ENCODE measurements around the gene VPS13C. TPM values are rescaled to one million over a fixed set of nuclear protein-coding genes. Genes with fewer than 3 reads are reported as not detected.

VPS13C gene
- total RNA-seq, 1 donor from 2014 or later: 54.3 TPM

DNA sequence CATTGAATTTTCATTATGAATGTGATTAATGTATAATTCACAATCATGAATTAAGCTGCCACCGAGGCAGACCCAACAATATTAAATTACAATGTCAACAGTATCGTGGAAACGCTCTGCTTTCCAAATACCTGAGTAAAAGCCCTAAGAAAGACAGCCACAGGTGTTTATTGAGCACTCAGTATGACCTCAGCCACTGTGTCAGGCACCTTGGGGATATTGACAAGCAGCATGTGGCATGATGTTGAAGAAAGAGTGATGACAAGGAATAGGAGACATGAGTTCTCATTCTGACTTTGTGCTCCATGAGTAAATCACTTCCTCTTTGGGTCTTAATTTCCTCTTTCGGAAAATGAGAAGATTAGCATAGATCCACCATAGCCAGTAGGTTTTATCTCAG lies 19.3 kb upstream of the VPS13C start:
- no peak for DNase-seq (ENCODE audit: low read depth)

DNA sequence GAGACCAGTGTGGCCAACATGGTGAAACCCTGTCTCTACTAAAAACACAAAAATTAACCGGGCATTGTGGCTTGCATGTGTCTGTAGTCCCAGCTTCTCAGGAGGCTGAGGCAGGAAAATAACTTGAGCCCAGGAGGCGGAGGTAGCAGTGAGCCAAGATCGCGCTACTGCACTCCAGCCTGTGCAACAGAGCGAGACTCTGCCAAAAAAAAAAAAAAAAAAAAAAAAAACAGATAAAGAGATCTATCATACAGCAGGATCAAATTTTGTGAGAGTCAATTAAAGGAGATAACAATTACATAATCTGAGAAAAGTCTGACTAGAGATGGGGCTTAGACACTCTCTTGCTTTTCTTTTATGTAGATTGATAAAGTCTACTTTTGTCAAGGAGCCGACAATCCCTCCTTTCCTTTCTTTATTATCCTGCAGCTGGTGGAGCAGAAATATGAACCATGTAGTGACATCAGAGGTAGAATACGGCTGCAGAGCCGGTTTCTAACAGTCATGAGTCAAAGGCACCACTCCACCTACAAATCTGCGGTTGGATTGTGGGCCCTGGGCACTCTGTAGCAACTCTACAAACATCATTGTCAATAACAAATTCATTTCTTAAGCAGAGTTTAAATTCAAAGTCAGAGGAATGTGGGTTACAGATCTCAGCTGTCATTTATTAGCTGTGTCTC lies 15.5 kb upstream of the VPS13C start:
- DNase-seq (ENCODE audit: low read depth): peak; percentile 92

DNA sequence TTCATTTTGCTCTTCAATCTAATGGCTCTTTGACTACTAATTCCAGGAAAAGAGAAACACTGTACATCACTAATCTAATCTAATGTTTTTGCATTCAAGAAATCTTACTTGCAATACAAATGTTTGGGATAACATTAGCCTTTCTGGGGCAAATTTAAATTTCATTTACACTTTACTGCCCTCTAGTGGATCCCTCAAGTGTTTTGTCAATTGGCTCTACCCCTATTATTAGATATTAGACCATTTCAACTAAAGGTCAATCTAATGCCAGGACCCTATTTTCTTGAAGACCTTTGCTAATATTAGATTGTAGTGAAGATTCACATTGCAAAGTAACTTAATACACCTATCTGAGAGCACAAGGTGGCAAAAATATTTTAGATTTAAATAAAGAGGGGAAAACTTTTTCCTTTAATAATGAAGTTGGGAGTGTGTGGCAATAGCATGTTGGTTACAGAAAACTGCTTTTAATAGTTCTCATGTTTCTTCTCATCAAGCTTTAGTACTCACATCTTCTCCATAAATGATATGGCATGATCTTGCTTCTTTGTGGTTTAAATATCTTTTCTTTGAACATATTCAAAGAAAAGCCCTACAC lies 11.6 kb upstream of the VPS13C start:
- DNase-seq (ENCODE audit: low read depth): peak; percentile 58

DNA sequence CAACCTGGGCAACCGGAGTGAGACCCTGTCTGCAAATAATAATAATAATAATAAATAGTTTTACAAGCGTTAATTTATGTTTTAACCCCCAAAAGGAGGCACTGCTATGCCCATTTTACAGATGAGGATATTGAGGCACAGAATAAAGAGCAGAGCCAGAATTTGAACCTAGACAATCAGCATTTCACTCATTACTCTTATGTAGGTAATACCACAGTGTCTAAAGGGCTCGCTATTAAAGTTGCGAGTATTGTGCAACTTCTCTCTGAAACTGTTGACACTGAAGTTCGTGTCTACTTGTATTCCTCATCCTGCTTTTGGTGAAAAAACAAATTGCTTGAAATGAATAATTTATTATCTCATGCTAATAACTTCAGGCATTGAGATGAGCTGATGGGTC lies 9.3 kb upstream of the VPS13C start:
- no peak for DNase-seq (ENCODE audit: low read depth)

DNA sequence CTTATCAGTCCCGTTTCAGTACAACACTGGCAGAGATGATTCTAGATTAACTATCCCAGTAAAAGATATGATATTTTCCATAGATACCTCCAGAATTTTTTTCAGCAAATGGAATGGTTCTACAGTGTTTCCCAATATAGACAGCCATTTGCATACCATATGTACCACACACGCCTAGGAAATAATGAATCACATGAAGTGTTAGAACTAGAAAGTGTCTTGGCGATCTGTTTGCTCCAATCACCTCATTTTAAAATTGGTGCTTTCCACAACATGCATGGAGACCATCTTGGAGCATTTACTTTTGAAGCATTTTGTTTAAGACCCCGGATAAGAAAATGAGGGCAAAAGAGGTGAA lies 8.5 kb upstream of the VPS13C start:
- DNase-seq (ENCODE audit: low read depth): no peak

DNA sequence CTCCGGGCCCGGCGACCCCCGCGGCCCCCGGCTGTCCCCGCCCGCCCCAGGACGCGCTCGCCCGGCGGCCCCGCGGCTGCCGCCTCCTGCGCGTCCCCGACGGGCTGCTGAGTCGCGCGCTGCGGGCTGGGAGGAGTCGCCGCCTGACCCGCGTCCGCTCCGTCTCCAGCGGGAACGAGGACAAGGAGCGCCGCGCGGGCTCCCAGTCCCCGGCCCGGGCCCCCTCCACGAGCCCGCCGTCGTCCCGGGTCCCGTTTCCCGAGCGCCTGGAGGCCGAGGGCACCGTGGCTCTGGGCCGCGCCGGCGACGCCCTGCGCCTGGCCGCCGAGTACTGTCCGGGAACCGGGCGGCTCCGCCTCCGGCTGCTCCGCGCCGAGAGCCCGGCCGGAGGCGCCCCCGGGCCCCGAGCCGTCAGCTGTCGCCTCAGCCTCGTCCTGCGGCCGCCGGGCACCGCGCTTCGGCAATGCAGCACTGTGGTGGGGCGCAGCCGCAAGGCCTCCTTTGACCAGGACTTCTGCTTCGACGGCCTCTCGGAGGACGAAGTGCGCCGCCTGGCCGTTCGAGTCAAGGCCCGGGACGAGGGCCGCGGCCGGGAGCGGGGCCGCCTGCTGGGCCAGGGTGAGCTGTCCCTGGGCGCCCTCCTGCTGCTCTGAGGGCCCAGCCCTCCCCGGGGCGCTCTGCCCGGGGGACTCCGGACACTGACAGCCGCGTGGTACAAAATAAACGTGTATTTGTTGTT lies 8.0 kb upstream of the VPS13C start:
- peak; percentile 65 for DNase-seq (ENCODE audit: low read depth)

DNA sequence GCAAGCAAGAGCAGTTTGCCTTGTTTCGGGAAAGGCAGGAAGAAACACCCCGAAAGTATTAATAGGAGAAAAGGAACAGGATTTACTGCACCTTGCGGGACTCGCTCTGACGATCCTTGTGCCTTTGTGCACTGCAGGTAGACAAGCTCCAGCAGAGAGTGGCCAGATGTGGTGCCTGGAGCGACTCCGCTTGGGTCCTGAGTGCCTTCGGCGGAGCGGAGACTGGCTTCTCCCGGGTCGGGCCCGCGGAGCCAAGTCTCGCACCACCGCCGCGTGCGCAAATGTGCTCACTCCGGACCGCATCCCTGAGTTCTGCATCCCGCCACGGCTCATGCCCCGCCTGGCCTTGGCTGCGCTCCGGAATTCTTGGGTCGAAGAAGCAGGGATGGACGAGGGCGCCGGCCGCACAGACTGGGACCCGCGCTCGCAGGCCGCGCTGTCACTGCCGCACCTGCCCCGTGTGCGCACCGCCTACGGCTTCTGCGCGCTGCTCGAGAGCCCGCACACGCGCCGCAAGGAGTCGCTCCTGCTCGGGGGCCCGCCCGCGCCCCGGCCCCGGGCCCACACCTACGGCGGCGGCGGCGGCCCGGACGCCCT lies 7.3 kb upstream of the VPS13C start:
- DNase-seq (ENCODE audit: low read depth): no peak

DNA sequence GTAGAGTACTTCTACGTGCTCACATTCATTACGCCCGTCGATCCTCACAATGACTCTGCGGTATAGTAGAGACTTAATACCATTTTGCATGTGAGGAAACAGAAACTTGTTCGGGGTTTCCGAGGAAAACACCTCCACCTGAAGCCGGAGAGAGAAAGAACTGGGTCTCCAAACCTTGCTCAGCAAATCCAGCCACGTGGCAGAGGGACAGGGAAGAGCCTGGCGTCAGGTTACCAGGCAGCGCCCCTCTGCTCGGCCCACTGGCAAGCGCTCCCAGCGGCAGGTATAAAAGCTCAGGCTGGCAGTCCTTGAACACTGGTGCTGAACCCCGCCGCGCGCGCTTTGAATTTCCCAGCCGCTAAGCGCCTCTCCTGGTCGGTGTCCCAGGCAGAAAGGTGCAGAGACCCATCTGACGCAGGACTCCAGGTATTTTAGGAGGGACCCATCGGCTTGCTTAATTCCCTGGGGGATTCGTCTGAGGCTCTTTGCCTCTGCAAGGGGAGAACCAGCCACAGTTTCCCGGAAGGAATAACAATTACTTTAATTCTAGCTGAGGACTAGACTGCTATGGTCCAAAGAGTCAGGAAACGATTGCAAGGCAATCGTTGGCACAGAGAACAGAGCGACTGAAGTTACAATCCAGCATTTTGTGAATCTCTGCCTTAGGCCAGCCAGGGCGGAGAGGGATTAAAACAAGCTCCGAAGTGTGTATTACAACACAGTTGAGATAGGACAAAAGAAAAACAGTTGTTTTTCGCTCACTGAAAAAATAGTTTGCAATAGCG lies 6.6 kb upstream of the VPS13C start, which contains the start of gene C2CD4A:
TSS of gene C2CD4A (plus strand) at position 315 of the 785 bp plus-strand sequence. CDS start 637 bp downstream, outside the sequence.
- peak; percentile 50 for DNase-seq (ENCODE audit: low read depth)

DNA sequence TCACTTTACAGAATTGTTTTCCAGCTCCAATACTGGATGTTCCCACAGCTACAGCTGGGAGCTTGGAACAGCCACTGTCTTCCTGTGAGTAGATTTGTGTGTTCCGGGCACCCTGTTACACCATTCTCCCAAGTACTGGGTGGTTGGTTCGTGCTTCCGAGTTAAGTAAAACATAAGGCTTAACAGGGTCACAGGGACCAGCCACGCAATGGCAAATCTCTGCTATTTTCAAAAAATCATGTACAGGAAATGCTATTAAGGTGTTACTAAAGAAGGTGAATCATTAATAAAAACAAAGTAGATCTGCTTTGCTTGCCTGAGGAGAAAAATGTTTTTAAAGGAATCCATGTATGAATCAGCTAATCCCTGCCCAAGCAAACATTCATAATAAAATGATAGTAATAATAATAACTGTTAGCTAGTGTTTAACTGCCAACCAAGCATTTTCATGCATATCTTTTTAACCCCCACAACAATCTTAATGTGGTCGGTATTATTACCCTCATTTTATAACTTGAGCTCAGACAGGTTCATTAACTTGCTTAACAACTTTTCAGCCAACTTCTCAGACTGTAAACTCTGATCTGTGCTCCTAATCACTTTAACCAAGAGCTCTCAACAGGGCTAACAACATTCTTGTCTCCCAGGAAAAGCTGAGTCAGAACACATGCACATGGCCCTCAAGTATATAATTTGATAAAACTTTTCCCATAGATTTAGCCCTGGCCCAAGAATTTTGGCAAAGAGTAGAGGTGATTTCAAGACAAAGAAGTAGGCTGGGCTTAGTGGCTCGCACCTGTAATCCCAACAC lies 3.8 kb upstream of the VPS13C start:
- no peak for DNase-seq (ENCODE audit: low read depth)

DNA sequence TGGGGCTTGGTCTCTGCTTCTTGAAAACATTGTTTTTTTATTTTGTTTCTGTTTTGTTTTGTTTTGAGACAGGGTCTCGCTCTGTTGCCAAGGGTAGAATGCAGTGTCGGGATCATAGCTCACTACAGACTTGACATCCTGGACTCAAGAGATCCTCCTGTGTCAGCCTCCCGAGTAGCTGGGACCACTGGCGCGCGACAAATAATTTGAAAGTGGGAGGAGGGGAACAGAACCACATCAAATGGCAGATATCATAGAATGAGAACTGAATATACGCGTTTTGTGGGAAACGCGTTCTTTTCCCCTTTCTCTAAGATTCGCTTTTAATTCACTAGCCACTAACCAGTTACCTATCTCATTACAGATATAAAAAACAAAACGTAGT lies 641 bp upstream of the VPS13C start:
- no peak for DNase-seq (ENCODE audit: low read depth)

DNA sequence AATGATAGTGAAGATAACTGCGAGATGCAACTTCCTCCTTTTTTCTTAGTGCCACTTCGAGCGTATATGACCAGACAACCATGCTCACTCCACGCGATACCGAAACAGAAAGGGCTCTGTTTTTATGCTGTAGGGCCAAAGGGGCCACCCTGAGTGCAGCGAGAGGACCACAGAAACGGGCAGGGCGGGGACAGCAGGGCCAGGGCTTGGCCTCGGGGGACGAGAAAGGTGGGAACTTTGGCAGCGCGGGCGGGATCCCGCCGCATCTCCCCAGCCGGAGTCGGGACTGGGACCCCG lies 483 bp downstream of the VPS13C start:
- peak; percentile 63 for DNase-seq (ENCODE audit: low read depth)

DNA sequence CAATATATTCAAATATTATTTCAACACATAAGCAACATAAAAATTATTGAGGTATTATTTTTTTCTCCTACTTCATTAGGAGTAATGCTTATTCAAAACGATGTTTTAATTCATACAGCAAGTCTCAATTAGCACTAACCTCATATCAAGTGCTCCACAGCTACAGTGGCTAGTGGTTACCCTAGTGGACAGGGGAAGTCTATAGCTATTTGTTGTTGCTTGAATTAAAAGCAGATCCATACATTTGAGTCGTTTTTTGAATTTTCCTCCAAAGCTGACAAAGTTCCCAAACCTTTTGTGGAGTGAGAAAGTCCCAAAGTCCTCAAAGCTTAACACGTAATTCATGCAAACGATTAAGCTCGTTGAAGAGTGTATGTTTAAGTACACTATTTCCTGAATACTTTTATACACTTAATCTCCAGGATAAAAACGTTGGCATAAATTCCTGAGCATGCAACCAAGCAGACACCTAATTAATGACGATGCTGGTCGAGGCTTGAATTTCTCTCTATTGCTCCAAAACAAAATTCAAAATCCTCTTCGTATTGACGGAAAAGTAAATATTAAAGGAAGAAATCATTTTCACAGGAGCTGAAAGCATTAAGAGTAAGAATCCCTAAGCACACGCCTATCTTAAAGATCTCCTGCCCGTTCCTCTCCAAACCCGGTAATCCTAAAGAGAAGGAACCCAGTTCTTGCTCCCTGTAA lies 985 bp downstream of the VPS13C start:
- no peak for DNase-seq (ENCODE audit: low read depth)

DNA sequence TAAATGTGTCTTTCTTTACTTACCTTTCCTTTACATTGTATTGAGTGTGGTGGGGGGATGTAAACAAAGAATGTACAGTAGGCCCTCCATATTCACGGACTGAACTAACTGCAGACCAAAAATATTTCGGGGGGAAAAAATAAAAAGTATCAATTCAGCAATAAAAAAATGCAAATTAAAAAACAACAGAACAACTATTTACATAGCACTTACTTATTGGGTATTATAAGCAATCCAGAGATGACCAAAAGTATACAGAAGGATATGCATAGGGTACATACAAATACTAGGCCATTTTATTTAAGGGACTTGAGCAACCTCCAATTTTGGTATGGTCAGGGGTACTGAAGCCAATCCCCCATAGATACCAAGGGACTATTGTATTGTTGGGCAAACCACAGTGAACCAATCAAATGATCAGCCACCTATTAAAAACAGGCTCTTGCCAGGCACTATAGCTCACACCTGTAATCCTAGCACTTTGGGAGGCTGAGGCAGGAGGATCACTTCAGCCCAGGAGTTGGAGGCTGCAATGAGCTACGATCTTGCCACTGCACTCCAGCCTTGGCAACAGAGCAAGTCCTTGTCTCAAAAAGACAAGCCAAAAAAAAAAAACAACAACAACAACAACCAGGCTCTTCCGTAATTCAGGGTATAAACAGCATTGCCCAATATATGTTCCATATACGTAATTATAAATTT lies 1.8 kb downstream of the VPS13C start:
- no peak for DNase-seq (ENCODE audit: low read depth)

DNA sequence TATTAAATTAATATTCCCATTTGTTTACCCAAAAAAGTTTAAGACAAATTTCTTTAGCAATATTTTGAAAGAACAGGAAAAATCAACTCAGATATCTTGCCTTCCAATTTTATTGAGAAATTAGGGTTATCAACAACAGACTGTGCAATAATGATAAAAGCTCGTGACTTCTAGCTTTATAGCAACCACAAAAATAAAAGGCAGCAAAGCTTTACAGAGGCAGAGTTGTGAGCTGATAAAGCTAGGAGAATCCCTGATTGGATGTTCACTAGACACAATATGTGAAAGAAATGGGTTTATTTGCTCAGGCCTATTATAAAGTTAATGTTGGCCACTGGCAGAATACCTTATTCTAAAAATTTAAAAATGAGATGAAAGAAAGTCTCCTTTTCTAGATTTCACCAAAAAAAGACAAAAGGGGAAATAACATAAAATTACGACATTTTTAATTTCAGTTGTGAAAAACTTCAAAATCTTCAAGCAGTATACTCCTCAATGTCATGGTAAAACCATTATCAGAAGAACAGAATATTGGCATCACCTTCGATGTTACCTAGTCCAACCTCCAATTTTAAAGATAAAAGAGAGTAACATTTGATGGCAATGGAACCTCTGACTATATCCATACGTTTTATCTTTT lies 2.8 kb downstream of the VPS13C start:
- no peak for DNase-seq (ENCODE audit: low read depth)

DNA sequence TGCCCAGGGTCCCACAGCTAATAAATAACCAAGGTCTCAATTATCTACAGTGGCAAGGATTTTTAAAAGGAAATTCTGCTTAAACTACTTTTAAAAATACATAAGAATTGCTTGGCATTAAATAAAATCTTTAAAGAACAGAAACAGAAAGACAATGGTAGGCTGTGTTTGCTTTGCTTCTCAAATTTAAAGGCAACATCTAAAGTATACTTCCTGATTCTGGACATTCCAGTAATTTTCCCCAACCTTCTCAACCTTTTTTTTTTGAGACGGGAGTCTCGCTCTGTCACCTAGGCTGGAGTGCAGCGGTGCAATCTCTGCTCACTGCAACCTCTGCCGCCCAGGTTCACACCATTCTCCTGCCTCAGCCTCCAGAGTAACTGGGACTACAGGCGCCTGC lies 5.3 kb downstream of the VPS13C start:
- no peak for DNase-seq (ENCODE audit: low read depth)

DNA sequence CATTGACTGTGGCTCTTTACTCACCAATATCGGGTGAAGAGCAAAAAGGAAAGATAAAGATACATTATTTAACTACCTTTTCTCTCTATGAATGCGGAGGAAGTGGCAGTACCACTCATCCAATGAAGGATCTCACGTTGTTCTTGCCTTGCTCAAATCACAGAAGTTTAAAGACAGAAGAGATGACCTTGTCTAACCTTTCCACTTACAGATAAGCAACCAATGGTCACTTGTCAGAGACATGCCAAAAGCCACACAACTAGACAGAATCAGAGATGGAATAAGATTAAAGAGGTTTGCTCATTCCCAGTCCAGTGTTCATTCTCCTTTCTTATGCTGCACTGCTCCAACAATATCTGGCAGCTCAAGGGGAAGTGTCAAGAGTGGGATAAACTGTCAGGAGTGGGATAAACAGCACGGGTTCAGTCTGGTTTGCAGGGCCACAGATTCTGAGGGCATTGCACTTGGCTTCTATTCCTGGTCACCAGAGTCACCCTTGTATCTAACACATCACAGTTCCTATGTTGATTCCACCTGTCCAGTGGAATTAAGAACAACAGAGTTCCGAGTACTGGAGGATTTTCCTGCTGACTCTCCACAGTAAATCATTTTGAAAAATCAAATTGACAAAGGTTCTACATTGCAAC lies 6.7 kb downstream of the VPS13C start:
- DNase-seq (ENCODE audit: low read depth): peak; percentile 69

DNA sequence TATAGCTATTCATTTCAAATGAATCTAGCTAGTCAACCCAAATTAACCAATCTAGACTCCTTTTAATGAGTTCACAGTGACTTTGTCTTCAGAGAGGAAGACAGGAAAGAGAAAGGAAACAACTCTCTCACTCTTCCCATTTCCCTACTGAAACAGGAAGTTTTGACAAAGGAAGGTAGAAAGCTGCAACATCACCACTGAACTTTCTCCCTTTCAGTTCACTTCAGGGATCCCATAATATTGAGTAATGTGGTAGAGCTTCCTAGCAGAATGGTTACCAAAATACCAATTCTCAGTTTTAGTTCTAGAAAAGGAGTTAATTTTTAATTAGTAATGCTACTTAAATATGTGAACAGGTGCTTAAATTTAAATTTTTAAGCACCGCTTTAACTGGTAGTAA lies 7.5 kb downstream of the VPS13C start:
- DNase-seq (ENCODE audit: low read depth): no peak

DNA sequence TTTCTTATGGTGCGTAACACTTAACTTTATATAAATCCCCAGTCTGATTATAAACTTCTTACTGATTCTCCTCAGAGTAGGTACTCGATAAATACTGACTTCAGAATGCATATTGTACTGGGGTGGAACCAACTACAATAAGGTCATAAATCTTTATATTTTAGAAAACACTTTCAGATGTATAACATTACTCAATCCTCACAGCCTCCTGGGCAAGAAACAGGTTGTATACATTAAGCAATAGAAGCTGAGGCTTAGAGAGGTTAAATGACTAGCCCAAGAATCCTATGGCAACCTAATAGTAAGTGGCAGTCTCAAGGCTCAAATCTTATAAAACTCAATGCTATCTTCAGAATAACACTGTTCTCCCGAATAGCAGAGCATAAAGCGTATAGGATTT lies 9.1 kb downstream of the VPS13C start:
- no peak for DNase-seq (ENCODE audit: low read depth)
